ENCODE results near the gene ARHGAP44.

DNA sequence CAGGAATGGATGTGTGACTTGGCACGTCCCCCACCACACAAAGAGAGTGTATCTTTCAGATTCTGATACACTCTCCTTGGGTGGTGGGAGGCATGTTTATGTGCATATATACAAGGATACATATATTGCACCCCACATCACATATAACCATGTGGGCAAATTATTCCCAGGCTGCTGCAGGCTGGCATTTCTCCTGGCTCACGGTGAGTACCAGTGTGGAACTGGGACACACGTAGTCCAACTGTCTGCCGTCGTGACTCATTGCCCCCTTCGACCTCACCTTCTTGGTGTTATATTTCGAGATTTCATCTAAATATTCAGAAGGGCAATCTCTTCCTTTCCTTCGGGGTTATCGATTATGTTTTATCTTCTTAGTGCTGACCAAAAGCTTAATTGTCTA is 24.4 kb downstream of the ARHGAP44 start:
- TF ChIP-seq, protein P1, sequence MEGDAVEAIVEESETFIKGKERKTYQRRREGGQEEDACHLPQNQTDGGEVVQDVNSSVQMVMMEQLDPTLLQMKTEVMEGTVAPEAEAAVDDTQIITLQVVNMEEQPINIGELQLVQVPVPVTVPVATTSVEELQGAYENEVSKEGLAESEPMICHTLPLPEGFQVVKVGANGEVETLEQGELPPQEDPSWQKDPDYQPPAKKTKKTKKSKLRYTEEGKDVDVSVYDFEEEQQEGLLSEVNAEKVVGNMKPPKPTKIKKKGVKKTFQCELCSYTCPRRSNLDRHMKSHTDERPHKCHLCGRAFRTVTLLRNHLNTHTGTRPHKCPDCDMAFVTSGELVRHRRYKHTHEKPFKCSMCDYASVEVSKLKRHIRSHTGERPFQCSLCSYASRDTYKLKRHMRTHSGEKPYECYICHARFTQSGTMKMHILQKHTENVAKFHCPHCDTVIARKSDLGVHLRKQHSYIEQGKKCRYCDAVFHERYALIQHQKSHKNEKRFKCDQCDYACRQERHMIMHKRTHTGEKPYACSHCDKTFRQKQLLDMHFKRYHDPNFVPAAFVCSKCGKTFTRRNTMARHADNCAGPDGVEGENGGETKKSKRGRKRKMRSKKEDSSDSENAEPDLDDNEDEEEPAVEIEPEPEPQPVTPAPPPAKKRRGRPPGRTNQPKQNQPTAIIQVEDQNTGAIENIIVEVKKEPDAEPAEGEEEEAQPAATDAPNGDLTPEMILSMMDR (IDR thresholded peaks at IDR 0.05): no peak
- no peak for TF ChIP-seq ZFX (IDR thresholded peaks at IDR 0.05; ENCODE audit: borderline replicate concordance)

All from 22Rv1 (cell line).